ENCODE results near the gene ZBTB32.

GRCh38 chr19:35718345-35719041, 14.1 kb downstream of the ZBTB32 start:
- TF ChIP-seq CTCF (IDR thresholded peaks at IDR 0.05) (no peak), POLR2A (IDR thresholded peaks at IDR 0.05) (no peak)
